Measurements from ENCODE around the gene PMF1.

DNA sequence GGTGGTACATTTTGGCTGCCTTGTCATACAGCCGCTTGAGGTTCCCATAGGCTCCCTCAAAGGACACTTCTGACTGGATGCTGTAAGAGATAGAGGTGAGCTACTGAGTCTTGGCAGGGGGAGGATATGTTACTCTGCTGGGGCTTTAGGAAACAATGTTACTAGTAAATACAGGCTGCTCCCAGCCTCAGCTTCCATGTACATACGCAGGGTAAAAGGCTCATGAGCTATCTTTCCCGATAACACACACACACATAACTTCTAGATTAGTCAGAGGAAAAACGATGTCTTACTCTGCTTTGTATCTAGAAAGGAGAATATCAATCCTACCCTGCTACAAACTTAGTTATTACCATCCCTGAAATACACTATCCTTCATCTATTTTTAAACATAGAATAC is 55.5 kb downstream of the PMF1 start:
- TF ChIP-seq EZH2 (IDR thresholded peaks at IDR 0.05) (no peak), POLR2AphosphoS5 (IDR thresholded peaks at IDR 0.05; ENCODE audit: borderline replicate concordance, low read depth, low read length) (no peak), FOXP2 (optimal IDR thresholded peaks at IDR 0.05; ENCODE audit: control extremely low read depth, extremely low read length, insufficient read depth) (no peak)
